ENCODE results near the gene PDAP1. TPM values are rescaled to one million over a fixed set of nuclear protein-coding genes. Genes with fewer than 3 reads are reported as not detected.

Gene PDAP1
- total and polyA plus RNA-seq, 9 of the 15 experiments (the other 6 are each of a cell fraction or from before 2014, with no cell fraction given): 10.2 to 315 (median 129) TPM

GRCh38 chr7:99438573-99439480 lies 30.4 kb upstream of the PDAP1 start, which contains the start of the genes CPSF4 and PTCD1 (continued):
- TF ChIP-seq ETV6 (IDR thresholded peaks at IDR 0.05; ENCODE audit: borderline replicate concordance in 1 of 2, low read depth in 2 of 2, low read length in 1 of 2) (no peak), ETV6 (CRISPR knock-in tag; IDR thresholded peaks at IDR 0.05; ENCODE audit: borderline replicate concordance) (no peak), L3MBTL2 (IDR thresholded peaks at IDR 0.05) (peak; percentile 98), PHF20 (IDR thresholded peaks at IDR 0.05; ENCODE audit: partially characterized antibody) (no peak), COPS2 (conservative IDR thresholded peaks at IDR 0.05) (no peak), GTF2E2 (tag; IDR thresholded peaks at IDR 0.05) (no peak; the same call in 1 of the 2 replicates), ERF (CRISPR knock-in tag; IDR thresholded peaks at IDR 0.05) (peak; percentile 75), ZNF274 (IDR thresholded peaks at IDR 0.05; ENCODE audit: borderline replicate concordance, low read depth, low read length) (no peak), PYGO2 (tag; IDR thresholded peaks at IDR 0.05) (no peak), TCF3 (CRISPR knock-in tag; IDR thresholded peaks at IDR 0.05) (peak; percentile 34; the same call in 1 of the 2 replicates), PHF21A (IDR thresholded peaks at IDR 0.05; ENCODE audit: borderline replicate concordance, low read depth) (no peak), TFAM (CRISPR knock-in tag; conservative IDR thresholded peaks at IDR 0.05) (no peak), PRDM10 (IDR thresholded peaks at IDR 0.05; ENCODE audit: partially characterized antibody) (peak; percentile 67), ATF4 (CRISPR knock-in tag; IDR thresholded peaks at IDR 0.05) (peak; percentile 62; the same call in 1 of the 2 replicates), EHMT2 (IDR thresholded peaks at IDR 0.05) (no peak), DDX20 (tag; IDR thresholded peaks at IDR 0.05; ENCODE audit: low read depth) (no peak), YY1 (IDR thresholded peaks at IDR 0.05; ENCODE audit: borderline replicate concordance in 1 of 3, control insufficient read depth in 1 of 3, extremely low read depth in 1 of 3, insufficient read depth in 3 of 3, insufficient read length in 1 of 3, insufficient replicate concordance in 2 of 3, low read depth in 1 of 3, low read length in 2 of 3) (peak in 2 of 3 experiments; percentile 84 to 91)
- TF ChIP-seq, protein P1, sequence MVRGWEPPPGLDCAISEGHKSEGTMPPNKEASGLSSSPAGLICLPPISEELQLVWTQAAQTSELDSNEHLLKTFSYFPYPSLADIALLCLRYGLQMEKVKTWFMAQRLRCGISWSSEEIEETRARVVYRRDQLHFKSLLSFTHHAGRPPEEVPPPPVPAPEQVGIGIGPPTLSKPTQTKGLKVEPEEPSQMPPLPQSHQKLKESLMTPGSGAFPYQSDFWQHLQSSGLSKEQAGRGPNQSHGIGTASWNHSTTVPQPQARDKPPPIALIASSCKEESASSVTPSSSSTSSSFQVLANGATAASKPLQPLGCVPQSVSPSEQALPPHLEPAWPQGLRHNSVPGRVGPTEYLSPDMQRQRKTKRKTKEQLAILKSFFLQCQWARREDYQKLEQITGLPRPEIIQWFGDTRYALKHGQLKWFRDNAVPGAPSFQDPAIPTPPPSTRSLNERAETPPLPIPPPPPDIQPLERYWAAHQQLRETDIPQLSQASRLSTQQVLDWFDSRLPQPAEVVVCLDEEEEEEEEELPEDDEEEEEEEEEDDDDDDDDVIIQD (CRISPR knock-in tag; IDR thresholded peaks at IDR 0.05): no peak
- TF ChIP-seq, protein P2, sequence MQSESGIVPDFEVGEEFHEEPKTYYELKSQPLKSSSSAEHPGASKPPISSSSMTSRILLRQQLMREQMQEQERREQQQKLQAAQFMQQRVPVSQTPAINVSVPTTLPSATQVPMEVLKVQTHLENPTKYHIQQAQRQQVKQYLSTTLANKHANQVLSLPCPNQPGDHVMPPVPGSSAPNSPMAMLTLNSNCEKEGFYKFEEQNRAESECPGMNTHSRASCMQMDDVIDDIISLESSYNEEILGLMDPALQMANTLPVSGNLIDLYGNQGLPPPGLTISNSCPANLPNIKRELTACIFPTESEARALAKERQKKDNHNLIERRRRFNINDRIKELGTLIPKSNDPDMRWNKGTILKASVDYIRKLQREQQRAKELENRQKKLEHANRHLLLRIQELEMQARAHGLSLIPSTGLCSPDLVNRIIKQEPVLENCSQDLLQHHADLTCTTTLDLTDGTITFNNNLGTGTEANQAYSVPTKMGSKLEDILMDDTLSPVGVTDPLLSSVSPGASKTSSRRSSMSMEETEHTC (IDR thresholded peaks at IDR 0.05): peak; percentile 71

All from K562 (cell line).